GM23248 (cell line): ENCODE results near the gene MT1G. TPM values are rescaled to one million over a fixed set of nuclear protein-coding genes. Genes with fewer than 3 reads are reported as not detected.
A peak's percentile ranks its signal among the peaks of the same experiment; 100 is the strongest.

Experiments used
- DNase-seq: peaks from one replicate; pipeline ENCODE4 v3.0.0-alpha.2; 2015
- H2AFZ ChIP-seq: fragments of 200-600 bp; sonication (generic); 2 replicates; pipeline ENCODE4 v1.6.1; 2016; ENCODE audit warnings: antibody characterized with exemption
- H3F3A ChIP-seq: fragments of 200-600 bp; sonication (generic); 2 replicates; pipeline ENCODE4 v1.6.1; 2016; ENCODE audit warnings: mild to moderate bottlenecking, antibody characterized with exemption, mixed run types; ENCODE audit not compliant: insufficient read depth
- H3K27ac ChIP-seq: fragments of 200-600 bp; sonication (generic); 2 replicates; pipeline ENCODE4 v1.5.1; 2016; ENCODE audit warnings: mild to moderate bottlenecking
- H3K27me3 ChIP-seq: fragments of 200-600 bp; sonication (generic); replicated peaks from 2 replicates; pipeline ENCODE4 v1.6.1; 2016; ENCODE audit warnings: mild to moderate bottlenecking; ENCODE audit not compliant: insufficient read depth
- H3K36me3 ChIP-seq: fragments of 200-600 bp; sonication (generic); 2 replicates; pipeline ENCODE4 v1.6.1; 2016; ENCODE audit warnings: low read depth, mild to moderate bottlenecking
- H3K4me1 ChIP-seq: fragments of 200-600 bp; sonication (generic); 2 replicates; pipeline ENCODE4 v1.6.1; 2016; ENCODE audit warnings: mild to moderate bottlenecking; ENCODE audit not compliant: insufficient read depth
- H3K4me2 ChIP-seq: fragments of 200-600 bp; sonication (generic); one replicate; pipeline ENCODE4 v1.6.1; 2016; ENCODE audit warnings: mild to moderate bottlenecking; ENCODE audit not compliant: unreplicated experiment
- H3K4me3 ChIP-seq: fragments of 200-600 bp; sonication (generic); 2 replicates; pipeline ENCODE4 v1.5.1; 2016; ENCODE audit warnings: mild to moderate bottlenecking
- H3K79me2 ChIP-seq: fragments of 200-600 bp; sonication (generic); 2 replicates; pipeline ENCODE4 v1.6.1; 2016; ENCODE audit warnings: mild to moderate bottlenecking; ENCODE audit not compliant: insufficient read depth
- H3K9ac ChIP-seq: fragments of 200-600 bp; sonication (generic); 2 replicates; pipeline ENCODE4 v1.6.1; 2016; ENCODE audit warnings: mild to moderate bottlenecking
- H3K9me2 ChIP-seq: fragments of 200-600 bp; sonication (generic); 2 replicates; pipeline ENCODE4 v1.6.1; 2016; ENCODE audit warnings: mixed run types, mild to moderate bottlenecking, moderate library complexity; ENCODE audit not compliant: insufficient read depth
- H3K9me3 ChIP-seq: fragments of 200-600 bp; sonication (generic); one replicate; pipeline ENCODE4 v1.6.1; 2017; ENCODE audit warnings: low read depth
- H4K20me1 ChIP-seq: fragments of 200-600 bp; sonication (generic); 2 replicates; pipeline ENCODE4 v1.6.0; 2016; ENCODE audit not compliant: insufficient read depth
- EZH2 ChIP-seq: fragments of 200-600 bp; sonication (generic); IDR thresholded peaks from 2 replicates; pipeline ENCODE4 v1.6.1; 2018; ENCODE audit warnings: antibody characterized with exemption, mild to moderate bottlenecking; ENCODE audit not compliant: insufficient read depth, poor library complexity, severe bottlenecking
- EZH2phosphoT487 ChIP-seq: fragments of 200-600 bp; sonication (generic); IDR thresholded peaks from 2 replicates; pipeline ENCODE4 v1.6.1; 2018; ENCODE audit warnings: antibody characterized with exemption, moderate library complexity, mild to moderate bottlenecking, low read depth; ENCODE audit not compliant: insufficient read depth
- WGBS, 2 experiments: methylation state at CpG; one replicate each; pipeline ENCODE4 v1.1.6; 2015 to 2017; ENCODE audit warnings: low lambda C conversion rate in 2 of 2, low coverage in 1 of 2; ENCODE audit errors: missing lambda C conversion rate in 2 of 2; 5-methylcytosine and 5-hydroxymethylcytosine counted together
- in situ Hi-C: fragments of 300-500 bp; cut with MboI; formaldehyde crosslinking; loops from 2 replicates; pipeline ENCODE4 v1.15.0; 2020
- polyA plus RNA-seq: library from polyadenylated mRNA; unstranded; fragments of >200 nt; fragmentation: Nextera tagmentation; extraction: Ambion mirVana; gene quantifications from 2 replicates; pipeline ENCODE4 v1.2.1, GENCODE V29; 2016
- total RNA-seq: library from RNA; depleted of rRNA; stranded (reverse); fragments of >200 nt; shearing (Covaris generic); gene quantifications from 2 replicates; pipeline ENCODE4 v1.2.3, GENCODE V29; 2014

The MT1G gene
- total and polyA plus RNA-seq, 2 experiments from 2014 or later = 4.4 TPM; not detected in 1

GRCh38 chr16:56708525-56709442, 40.9 kb upstream of the MT1G start:
- TF ChIP-seq EZH2phosphoT487 = no peak
- TF ChIP-seq EZH2 = no peak
- no peaks in the 10 kb centered on the region for H4K20me1 ChIP-seq

GRCh38 chr16:56702836-56703235, 35.0 kb upstream of the MT1G start:
- WGBS, 2 experiments = 83 to 84% methylated on average over 5 of the region's 5 CpGs
- no peaks in the 10 kb centered on the region for H3K36me3 ChIP-seq
- in situ Hi-C loops = no loop called here
- TF ChIP-seq EZH2 = no peak
- no peak overlapping the region for H3K4me3 ChIP-seq
- DNase-seq = no peak
- H3K27me3 ChIP-seq = no peaks in the 10 kb centered on the region
- no peak overlapping the region for H3K4me2 ChIP-seq
- peak overlapping the region; percentile 70 for H2AFZ ChIP-seq
- H3K79me2 ChIP-seq = no peaks in the 10 kb centered on the region
- H3K9me2 ChIP-seq = no peaks in the 10 kb centered on the region
- H3K27ac ChIP-seq = no peak overlapping the region
- H3K9ac ChIP-seq = peak overlapping the region; percentile 47; the same call in 1 of the 2 replicates
- H3F3A ChIP-seq = no peaks in the 10 kb centered on the region
- no peaks in the 10 kb centered on the region for H3K9me3 ChIP-seq
- H4K20me1 ChIP-seq = no peaks in the 10 kb centered on the region
- no peaks in the 10 kb centered on the region for H3K4me1 ChIP-seq

More at GRCh38 chr16:56708525-56709442, 40.9 kb upstream of the MT1G start:
- Histone ChIP-seq H3K79me2 (no peaks in the 10 kb centered on the region), H2AFZ (no peak overlapping the region), H3K9me2 (no peaks in the 10 kb centered on the region), H3K4me2 (no peak overlapping the region), H3K4me1 (no peaks in the 10 kb centered on the region), H3K36me3 (no peaks in the 10 kb centered on the region), H3F3A (no peaks in the 10 kb centered on the region), H3K27ac (no peak overlapping the region), H3K4me3 (no peak overlapping the region), H3K9me3 (no peaks in the 10 kb centered on the region), H3K27me3 (no peaks in the 10 kb centered on the region), H3K9ac (no peak overlapping the region)
- DNase-seq = no peak
- WGBS, 2 experiments = 59 to 71% methylated on average over 13 of the region's 13 CpGs
- in situ Hi-C loops = no loop called here

GRCh38 chr16:56701534-56701933, 33.7 kb upstream of the MT1G start:
- Histone ChIP-seq H3K9me3 (no peaks in the 10 kb centered on the region), H3K36me3 (no peaks in the 10 kb centered on the region), H3K4me2 (no peak overlapping the region), H2AFZ (peak overlapping the region; percentile 43), H3K27me3 (no peaks in the 10 kb centered on the region), H3K4me3 (no peak overlapping the region), H3K9ac (0 out of 2 replicates have a peak overlapping the region, but pooled peaks have one; percentile 7), H3K27ac (no peak overlapping the region), H3K4me1 (no peaks in the 10 kb centered on the region), H4K20me1 (no peaks in the 10 kb centered on the region), H3K9me2 (no peaks in the 10 kb centered on the region), H3K79me2 (no peaks in the 10 kb centered on the region), H3F3A (no peaks in the 10 kb centered on the region)
- 89 to 91% methylated on average over 7 of the region's 7 CpGs for whole genome bisulfite sequencing, 2 experiments
- no peak for TF ChIP-seq EZH2
- TF ChIP-seq EZH2phosphoT487 = no peak
- DNase-seq = no peak
- in situ Hi-C loops = no loop called here

GRCh38 chr16:56700631-56701030, 32.8 kb upstream of the MT1G start:
- Histone ChIP-seq H3K79me2 (no peaks in the 10 kb centered on the region), H3K4me1 (no peaks in the 10 kb centered on the region), H4K20me1 (no peaks in the 10 kb centered on the region), H3K27ac (no peak overlapping the region), H3K9ac (no peak overlapping the region), H3K4me2 (no peak overlapping the region), H3K9me3 (no peaks in the 10 kb centered on the region), H3K27me3 (no peaks in the 10 kb centered on the region), H2AFZ (no peak overlapping the region), H3K36me3 (no peaks in the 10 kb centered on the region), H3K9me2 (no peaks in the 10 kb centered on the region), H3K4me3 (no peak overlapping the region), H3F3A (no peaks in the 10 kb centered on the region)
- no peak for DNase-seq
- in situ Hi-C loops = no loop called here
- WGBS, 2 experiments = 97 to 100% methylated on average over 1 of the region's 1 CpG
- TF ChIP-seq EZH2 (no peak), EZH2phosphoT487 (no peak)
